NCI-H2196 (cell line): Measurements from ENCODE around the gene LHX3.

Experiments used
- DNase-seq: peaks from one replicate; lab custom pipeline; 2025; ENCODE audit not compliant: unreplicated experiment; lab: John Stamatoyannopoulos, UW

Gene LHX3

GRCh38 chr9:136193891-136194279 lies 11.0 kb downstream of the LHX3 start:
- no peak for DNase-seq

GRCh38 chr9:136193127-136193890 lies 11.6 kb downstream of the LHX3 start:
- no peak for DNase-seq

GRCh38 chr9:136192289-136193126 lies 12.4 kb downstream of the LHX3 start:
- DNase-seq = no peak

GRCh38 chr9:136191960-136192286 lies 13.0 kb downstream of the LHX3 start:
- DNase-seq = no peak

- DNase-seq = no peak
These were observed 13.6 kb downstream of the LHX3 start for GRCh38 chr9:136191099-136191959.

- no peak for DNase-seq
These were observed 14.3 kb downstream of the LHX3 start for GRCh38 chr9:136190656-136191055.

GRCh38 chr9:136190237-136190601 lies 14.7 kb downstream of the LHX3 start:
- no peak for DNase-seq

GRCh38 chr9:136189394-136190236 lies 15.3 kb downstream of the LHX3 start:
- no peak for DNase-seq

- DNase-seq = no peak
These were observed 17.0 kb downstream of the LHX3 start for GRCh38 chr9:136187683-136188586.

GRCh38 chr9:136187197-136187596 lies 17.7 kb downstream of the LHX3 start:
- DNase-seq = no peak

- DNase-seq = no peak
These were observed 18.5 kb downstream of the LHX3 start for GRCh38 chr9:136186386-136186785.

GRCh38 chr9:136185596-136186366 lies 19.1 kb downstream of the LHX3 start:
- DNase-seq = no peak

- DNase-seq = no peak
These were observed 19.9 kb downstream of the LHX3 start for GRCh38 chr9:136185066-136185465.

- DNase-seq = no peak
These were observed 22.0 kb downstream of the LHX3 start for GRCh38 chr9:136182850-136183422.

GRCh38 chr9:136182420-136182787 lies 22.5 kb downstream of the LHX3 start:
- DNase-seq = no peak

GRCh38 chr9:136181784-136182419 lies 23.0 kb downstream of the LHX3 start:
- no peak for DNase-seq

- no peak for DNase-seq
These were observed 24.3 kb downstream of the LHX3 start for GRCh38 chr9:136180586-136180985.

GRCh38 chr9:136179761-136180160 lies 25.2 kb downstream of the LHX3 start:
- DNase-seq = no peak
